SK-N-SH treated with all-trans-retinoic acid at 6 μM for 48 hours (cell line): Measurements from ENCODE around the gene CTNNA3.

Experiments
- BACH2 ChIP-seq: fragments of 250-450 bp; sonication (Bioruptor Pico); IDR thresholded peaks from 2 replicates; pipeline ENCODE4 v1.9.0; 2021; ENCODE audit warnings: mild to moderate bottlenecking, borderline replicate concordance
- ZC3H10 ChIP-seq: fragments of 250-450 bp; sonication (Bioruptor Pico); IDR thresholded peaks from 2 replicates; pipeline ENCODE4 v1.5.1; 2021; ENCODE audit warnings: mild to moderate bottlenecking, moderate library complexity
- ZFP3 ChIP-seq: fragments of 250-450 bp; sonication (Bioruptor Pico); IDR thresholded peaks from 2 replicates; pipeline ENCODE4 v1.5.0; 2020; ENCODE audit warnings: mild to moderate bottlenecking, moderate library complexity
- ZFP30 ChIP-seq: fragments of 450-650 bp; formaldehyde crosslinking; IDR thresholded peaks from 2 replicates; pipeline ENCODE4 v1.5.0; 2022; ENCODE audit warnings: mild to moderate bottlenecking, moderate library complexity

GRCh38 chr10:66934711-66935110, 761.3 kb downstream of the CTNNA3 start:
- TF ChIP-seq ZFP30 (CRISPR knock-in tag), result no peak
- no peak for TF ChIP-seq BACH2 (CRISPR knock-in tag)
- no peak for TF ChIP-seq ZC3H10
- no peak for TF ChIP-seq ZFP3 (CRISPR knock-in tag)
